ENCODE data around the gene DIP2C.
"Not testable (repeated sequence)": the region's sequence is repeated elsewhere in the genome, so short reads cannot be mapped to it uniquely, and the experiment has no call there.

Gene DIP2C

DNA sequence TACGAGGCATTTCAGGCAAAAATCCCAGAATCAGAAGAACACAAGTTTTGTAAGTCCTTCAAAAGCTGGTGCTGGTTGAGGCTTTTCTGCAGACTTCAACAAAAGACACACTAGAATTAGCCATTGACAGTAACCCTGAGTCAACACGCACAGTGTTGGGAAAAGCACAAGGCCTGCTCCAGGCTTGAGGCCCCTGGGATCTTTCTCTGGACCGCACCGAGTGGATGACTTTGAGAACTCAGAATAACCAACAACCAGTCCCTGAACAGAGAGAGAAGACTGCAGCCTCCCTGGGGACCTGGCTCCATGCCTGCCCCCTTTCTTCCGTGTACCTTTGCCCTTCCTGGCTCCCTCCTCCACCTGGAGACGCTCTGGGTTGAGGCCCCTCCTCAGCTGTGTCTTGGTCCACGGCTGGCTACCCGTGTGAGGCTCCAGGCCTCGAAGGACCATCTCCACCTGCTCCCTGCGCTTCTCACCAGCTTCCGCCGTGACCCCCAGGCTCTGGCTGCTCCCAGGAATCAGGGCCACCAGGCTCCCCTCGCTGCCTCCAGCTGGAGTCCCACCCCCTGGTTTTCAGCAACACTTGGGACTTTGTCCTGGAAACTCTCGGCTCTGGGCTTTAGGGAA is 28.4 kb downstream of the DIP2C start:
- no peak for DNase-seq (ENCODE audit: low read depth in 2 of 2)

GRCh38 chr10:660413-660969 is 29.0 kb downstream of the DIP2C start:
- DNase-seq (ENCODE audit: low read depth in 2 of 2) = no peak

DNA sequence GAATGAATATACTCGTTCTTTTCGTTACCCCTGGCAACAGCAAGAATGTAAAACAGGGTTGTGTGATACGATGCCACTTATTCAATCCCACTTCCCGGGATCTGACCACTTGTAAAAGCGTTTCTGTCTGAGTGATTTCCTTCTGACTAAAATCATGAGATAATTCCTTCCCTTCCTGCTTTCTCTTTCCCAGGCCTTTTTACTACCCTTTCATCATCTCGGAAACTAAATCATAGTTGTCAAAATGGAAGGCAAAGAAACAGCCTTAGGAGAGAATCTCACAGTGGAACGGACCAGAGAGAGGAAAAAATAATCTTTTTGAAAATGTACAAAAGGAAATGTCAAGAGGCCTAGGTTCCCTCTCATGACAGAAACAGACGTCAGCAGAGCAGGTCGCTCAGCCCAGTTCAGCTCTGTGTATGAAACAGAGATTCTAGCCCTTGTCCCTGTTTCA is 29.8 kb downstream of the DIP2C start:
- no peak for DNase-seq (ENCODE audit: low read depth in 2 of 2)

DNA sequence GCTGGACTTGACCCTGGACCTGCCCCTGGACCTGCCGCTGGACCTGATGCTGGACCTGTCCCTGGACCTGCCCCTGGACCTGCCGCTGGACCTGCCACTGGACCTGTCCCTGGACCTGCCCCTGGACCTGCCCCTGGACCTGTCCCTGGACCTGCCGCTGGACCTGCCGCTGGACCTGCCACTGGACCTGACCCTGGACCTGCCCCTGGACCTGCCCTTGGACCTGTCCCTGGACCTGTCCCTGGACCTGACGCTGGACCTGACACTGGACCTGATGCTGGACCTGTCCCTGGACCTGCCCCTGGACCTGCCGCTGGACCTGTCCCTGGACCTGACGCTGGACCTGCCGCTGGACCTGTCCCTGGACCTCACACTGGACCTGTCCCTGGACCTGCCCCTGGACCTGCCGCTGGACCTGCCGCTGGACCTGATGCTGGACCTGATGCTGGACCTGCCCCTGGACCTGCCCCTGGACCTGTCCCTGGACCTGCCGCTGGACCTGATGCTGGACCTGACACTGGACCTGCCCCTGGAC is 31.6 kb downstream of the DIP2C start:
- not testable (repeated sequence) for DNase-seq (ENCODE audit: low read depth in 2 of 2)

GRCh38 chr10:656883-657282 is 32.6 kb downstream of the DIP2C start:
- DNase-seq (ENCODE audit: low read depth in 2 of 2) = no peak

DNA sequence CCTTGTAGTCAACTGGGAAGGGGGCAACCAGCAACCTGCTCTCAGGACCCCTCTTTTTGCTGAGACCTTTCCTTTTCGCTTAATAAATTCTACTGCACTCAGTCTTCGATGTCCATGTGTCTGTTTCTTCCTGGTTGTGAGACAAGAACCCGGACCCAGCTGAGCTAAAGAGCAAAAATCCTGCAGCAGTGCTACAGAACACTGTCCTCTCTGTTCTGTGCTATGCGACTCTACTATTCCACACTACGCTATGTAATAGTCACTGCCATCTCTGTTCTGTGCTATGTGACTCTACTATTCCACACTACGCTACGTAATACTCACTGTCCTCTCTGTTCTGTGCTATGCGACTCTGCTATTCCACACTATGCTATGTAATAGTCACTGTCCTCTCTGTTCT is 34.3 kb downstream of the DIP2C start:
- no peak for DNase-seq (ENCODE audit: low read depth in 2 of 2)

GRCh38 chr10:654647-654996 is 34.8 kb downstream of the DIP2C start:
- no peak for DNase-seq (ENCODE audit: low read depth in 2 of 2)

- DNase-seq (ENCODE audit: low read depth in 2 of 2) = no peak
Observed at GRCh38 chr10:653991-654646, 35.3 kb downstream of the DIP2C start.

GRCh38 chr10:652832-653459 is 36.5 kb downstream of the DIP2C start:
- DNase-seq (ENCODE audit: low read depth in 2 of 2) = not testable (repeated sequence)

DNA sequence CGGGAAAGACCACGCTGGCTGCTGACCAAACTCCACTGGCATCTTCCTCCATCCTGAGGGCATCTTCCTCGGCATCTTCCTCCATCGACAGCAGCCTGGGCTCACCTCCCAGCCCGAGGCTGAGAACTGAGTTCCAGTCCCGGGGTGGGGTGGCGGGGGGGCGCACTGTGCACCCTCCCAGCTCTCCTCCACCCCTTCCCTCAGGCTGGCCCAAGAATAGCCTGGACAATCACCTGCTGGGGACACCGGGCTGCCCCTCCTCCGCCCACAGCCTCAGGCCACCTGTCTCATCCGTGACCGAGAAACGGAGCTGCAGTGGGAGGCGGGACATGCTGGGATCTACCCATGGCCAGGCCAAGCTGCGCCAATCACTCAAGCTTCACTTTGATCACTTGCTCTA is 37.2 kb downstream of the DIP2C start:
- DNase-seq (ENCODE audit: low read depth in 2 of 2) = no peak

DNA sequence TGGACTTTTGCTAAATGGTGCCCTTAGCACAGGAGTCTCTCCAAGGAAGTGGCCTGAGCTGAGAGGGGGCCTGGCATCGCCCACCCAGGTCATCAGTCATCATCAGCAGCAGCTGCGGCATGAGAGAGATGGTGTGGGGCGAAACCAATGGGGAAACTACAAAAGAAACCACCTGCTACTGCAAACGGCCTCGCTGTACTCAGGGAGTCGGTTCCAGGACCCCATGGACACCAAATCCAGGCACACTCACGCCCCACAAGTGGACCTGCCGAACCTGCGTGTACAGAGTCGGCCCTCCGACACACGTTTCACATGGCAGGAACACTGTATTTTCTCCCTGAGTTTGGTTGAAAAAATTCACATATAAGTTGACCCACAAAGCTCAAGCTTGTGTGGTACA is 37.8 kb downstream of the DIP2C start:
- DNase-seq (ENCODE audit: low read depth in 2 of 2) = no peak

GRCh38 chr10:650886-651615 is 38.4 kb downstream of the DIP2C start:
- DNase-seq (ENCODE audit: low read depth in 2 of 2) = no peak

DNA sequence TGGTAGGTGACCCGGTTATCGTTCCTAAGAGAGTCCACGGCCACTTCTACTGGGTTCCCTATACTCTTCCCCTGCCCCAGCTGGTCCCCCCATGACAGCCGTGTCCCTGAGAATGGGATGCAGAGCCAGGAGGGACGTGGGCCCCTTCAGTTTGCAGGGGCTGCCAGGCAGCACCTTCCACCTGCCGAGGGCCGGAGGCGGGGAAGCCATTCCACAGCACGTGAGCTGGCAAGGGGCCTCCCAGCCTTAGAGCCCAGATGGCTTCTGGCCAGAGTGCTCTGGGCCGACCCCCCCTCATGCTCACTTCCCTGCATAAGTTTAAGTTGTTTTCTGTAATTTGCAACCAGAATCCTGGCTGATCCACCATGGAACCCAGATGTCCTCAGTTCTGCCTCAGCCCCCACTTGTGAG is 39.0 kb downstream of the DIP2C start:
- DNase-seq (ENCODE audit: low read depth in 2 of 2) = no peak

GRCh38 chr10:649798-650440 is 39.5 kb downstream of the DIP2C start:
- DNase-seq (ENCODE audit: low read depth in 2 of 2) = no peak

DNA sequence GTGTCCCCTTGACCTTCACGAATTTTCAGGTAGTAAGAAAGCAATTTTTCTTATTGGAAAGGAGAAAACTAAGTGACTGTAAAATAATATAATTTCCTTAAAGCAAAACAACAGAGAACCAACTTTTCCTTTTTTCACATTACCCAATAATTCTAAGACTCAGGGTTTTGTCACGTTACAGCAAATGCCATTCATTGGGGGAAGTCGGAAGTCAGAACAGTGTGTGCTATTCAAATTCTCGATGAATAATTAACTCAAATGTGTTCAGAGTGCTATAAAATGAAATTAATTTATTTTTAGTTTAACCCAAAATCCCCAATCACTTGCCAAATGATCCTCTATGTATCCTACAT is 40.0 kb downstream of the DIP2C start:
- DNase-seq (ENCODE audit: low read depth in 2 of 2) = no peak

DNA sequence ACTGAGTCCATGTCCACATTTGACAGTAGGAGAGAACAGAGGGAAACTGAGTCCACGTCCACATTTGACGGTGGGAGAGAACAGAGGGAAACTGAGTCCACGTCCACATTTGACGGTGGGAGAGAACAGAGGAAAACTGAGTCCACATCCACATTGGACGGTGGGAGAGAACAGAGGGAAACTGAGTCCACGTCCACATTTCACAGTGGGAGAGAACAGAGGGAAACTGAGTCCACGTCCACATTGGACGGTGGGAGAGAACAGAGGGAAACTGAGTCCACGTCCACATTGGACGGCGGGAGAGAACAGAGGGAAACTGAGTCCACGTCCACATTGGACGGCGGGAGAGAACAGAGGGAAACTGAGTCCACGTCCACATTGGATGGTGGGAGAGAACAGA is 42.4 kb downstream of the DIP2C start:
- not testable (repeated sequence) for DNase-seq (ENCODE audit: low read depth in 2 of 2)

DNA sequence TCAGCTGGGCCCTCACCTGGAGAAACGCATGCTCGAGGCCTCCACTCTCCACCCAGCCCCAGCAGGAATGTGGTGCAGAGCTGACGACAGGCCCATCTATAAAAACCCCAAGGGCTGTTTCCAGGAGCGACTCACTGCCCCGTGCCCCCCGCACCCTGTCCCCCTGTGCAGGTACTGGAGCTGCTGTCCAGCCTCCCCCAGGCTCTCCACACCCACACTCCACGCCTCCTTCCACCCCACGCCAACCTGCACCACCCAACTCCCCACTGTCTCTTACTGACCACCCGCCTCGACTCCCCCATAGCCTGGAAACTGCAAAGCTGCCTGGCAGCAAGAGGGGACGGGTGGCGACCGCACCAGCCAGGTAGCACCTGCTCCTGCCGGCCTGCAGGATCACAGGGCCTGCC is 43.3 kb downstream of the DIP2C start:
- DNase-seq (ENCODE audit: low read depth in 2 of 2) = no peak

GRCh38 chr10:644943-645334 is 44.5 kb downstream of the DIP2C start:
- DNase-seq (ENCODE audit: low read depth in 2 of 2) = no peak

GRCh38 chr10:644076-644942 is 45.2 kb downstream of the DIP2C start:
- no peak for DNase-seq (ENCODE audit: low read depth in 2 of 2)

DNA sequence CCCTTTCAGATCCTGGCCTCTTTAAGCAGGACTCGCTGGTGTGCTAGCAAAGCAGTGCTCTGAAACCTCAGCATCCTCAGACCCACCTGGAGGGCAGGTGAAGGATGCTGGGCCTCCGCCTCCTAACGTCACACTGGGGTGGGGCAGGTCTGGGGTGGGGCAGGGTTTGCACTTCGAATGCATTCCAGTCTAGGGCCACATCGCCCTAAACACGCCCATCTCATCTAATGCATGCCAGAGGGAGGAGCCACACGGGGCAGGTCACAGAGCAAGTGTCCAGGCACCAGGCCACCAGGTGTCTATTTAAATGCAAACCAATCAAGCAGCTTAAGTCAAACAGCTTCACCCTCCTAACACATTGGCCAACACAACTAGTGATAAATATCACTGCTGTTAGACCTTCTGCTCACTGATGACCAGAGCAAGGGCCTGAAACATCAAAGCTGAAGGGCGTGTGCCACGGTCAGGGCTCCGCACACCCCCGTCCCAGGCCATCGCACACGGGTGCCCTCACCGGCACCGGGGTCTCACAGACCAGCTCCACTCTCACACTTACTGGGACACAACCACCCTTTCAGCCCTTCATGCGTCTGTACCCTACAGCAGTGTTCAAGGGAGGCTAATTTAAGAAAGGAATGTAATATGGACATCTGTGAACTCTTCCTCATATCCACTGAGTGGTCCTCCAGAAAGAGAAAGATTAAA is 47.1 kb downstream of the DIP2C start:
- no peak for DNase-seq (ENCODE audit: low read depth in 2 of 2)

Data from stimulated activated CD8-positive, alpha-beta memory T cell treated with anti-CD3 and anti-CD28 coated beads, Interleukin-2, amount 100 ng/mL, for 48 hours (primary cell).